Measurements from ENCODE around the gene LAYN. TPM values are rescaled to one million over a fixed set of nuclear protein-coding genes. Genes with fewer than 3 reads are reported as not detected.

The LAYN gene
- total RNA-seq, 1 experiment from 2014 or later = 0.47 TPM

GRCh38 chr11:111541254-111542061, 938 bp downstream of the LAYN start:
- Mint-ChIP-seq H3K27ac (ENCODE audit: unreplicated experiment) (peak overlapping the region; percentile 66), H3K4me1 (ENCODE audit: low read depth, unreplicated experiment) (peaks cover 7% of the 10 kb centered on the region), H3K4me3 (ENCODE audit: low read depth, unreplicated experiment) (peak overlapping the region; percentile 75), H3K9me3 (ENCODE audit: low read depth, unreplicated experiment) (no peaks in the 10 kb centered on the region), H3K36me3 (ENCODE audit: insufficient read depth, unreplicated experiment) (peaks cover 6% of the 10 kb centered on the region), H3K27me3 (ENCODE audit: unreplicated experiment) (no peaks in the 10 kb centered on the region)
- intact Hi-C loops (cut with micrococcal nuclease; ENCODE audit: unreplicated experiment) = no loop called here
- TF ChIP-seq, protein P1, sequence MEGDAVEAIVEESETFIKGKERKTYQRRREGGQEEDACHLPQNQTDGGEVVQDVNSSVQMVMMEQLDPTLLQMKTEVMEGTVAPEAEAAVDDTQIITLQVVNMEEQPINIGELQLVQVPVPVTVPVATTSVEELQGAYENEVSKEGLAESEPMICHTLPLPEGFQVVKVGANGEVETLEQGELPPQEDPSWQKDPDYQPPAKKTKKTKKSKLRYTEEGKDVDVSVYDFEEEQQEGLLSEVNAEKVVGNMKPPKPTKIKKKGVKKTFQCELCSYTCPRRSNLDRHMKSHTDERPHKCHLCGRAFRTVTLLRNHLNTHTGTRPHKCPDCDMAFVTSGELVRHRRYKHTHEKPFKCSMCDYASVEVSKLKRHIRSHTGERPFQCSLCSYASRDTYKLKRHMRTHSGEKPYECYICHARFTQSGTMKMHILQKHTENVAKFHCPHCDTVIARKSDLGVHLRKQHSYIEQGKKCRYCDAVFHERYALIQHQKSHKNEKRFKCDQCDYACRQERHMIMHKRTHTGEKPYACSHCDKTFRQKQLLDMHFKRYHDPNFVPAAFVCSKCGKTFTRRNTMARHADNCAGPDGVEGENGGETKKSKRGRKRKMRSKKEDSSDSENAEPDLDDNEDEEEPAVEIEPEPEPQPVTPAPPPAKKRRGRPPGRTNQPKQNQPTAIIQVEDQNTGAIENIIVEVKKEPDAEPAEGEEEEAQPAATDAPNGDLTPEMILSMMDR (IDR thresholded peaks at IDR 0.05; ENCODE audit: unreplicated experiment) = no peak
- CTCF ChIA-PET = interaction anchor here (0.5 to 0.6 kb wide), 2 partner anchors 65 to 66 kb away, joined by 3 read pairs; no protein-coding TSS in a partner anchor
- DNase-seq = peak; percentile 17
- BruUV-seq (replicated peaks) = no TSS peak

DNA sequence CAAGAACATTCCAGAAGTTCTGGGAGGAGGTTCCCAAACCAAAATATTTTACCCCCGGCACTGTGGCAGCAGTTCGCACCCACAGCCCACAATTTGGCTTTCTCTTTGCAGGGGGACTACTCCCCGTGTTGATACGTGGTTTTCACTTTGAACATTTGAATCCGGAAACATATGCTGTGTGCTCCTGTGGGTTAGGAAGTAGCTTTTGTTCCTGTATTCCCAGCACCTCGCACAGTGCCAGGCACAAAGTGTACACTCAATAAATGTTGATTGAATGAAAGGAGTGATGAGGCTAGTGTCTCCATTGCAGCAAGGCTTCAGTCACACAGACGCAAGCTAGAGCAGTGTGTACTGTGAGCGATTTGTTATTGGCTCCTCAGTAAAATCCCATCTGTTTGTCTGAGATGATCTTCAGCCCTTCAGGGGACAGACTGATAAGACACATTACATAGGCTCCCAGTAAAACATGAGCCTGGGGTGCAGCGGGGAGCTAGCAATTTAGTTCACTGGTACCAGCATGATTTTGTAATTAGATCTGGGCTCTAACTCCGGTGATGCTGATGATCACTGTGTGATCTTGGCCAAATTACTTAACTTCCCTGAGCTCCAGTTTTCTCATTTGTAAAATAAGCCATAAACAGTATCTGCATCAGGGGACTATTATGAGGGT, 2.2 kb downstream of the LAYN start:
- TF ChIP-seq, protein P1 (IDR thresholded peaks at IDR 0.05; ENCODE audit: unreplicated experiment) = no peak
- Mint-ChIP-seq H3K9me3 (ENCODE audit: low read depth, unreplicated experiment) (no peaks in the 10 kb centered on the region), H3K36me3 (ENCODE audit: insufficient read depth, unreplicated experiment) (peaks cover 6% of the 10 kb centered on the region), H3K4me3 (ENCODE audit: low read depth, unreplicated experiment) (no peak overlapping the region), H3K27ac (ENCODE audit: unreplicated experiment) (no peak overlapping the region), H3K4me1 (ENCODE audit: low read depth, unreplicated experiment) (peaks cover 7% of the 10 kb centered on the region), H3K27me3 (ENCODE audit: unreplicated experiment) (no peaks in the 10 kb centered on the region)
- intact Hi-C loops (cut with micrococcal nuclease; ENCODE audit: unreplicated experiment) = no loop called here
- CTCF ChIA-PET = no interaction called here
- DNase-seq = no peak
- BruUV-seq (replicated peaks) = no TSS peak

DNA sequence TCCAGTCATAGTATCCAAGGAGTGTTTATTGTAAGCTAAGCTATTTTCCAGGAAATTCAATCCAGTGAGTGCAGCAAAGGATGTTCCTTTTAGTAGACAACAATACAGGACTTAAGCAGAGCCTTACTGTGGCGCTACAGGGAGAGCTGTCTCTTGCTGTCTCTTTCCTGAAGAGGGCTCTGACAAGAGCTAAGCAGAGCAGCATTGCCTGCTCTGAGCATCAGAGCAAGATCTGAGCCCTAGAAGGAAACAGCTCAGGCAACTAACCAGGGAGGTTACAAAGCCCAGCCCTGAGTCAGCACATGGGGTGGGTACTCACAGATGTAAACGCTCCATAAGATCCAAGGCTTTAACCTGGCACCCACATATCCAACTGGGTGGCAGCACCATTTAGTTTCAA, 8.0 kb downstream of the LAYN start:
- no peak overlapping the region for H3K27ac Mint-ChIP-seq (ENCODE audit: unreplicated experiment)
- intact Hi-C loops (cut with micrococcal nuclease; ENCODE audit: unreplicated experiment) = no loop called here
- CTCF ChIA-PET = no interaction called here
- H3K9me3 Mint-ChIP-seq (ENCODE audit: low read depth, unreplicated experiment) = no peaks in the 10 kb centered on the region
- no peak for DNase-seq
- no peaks in the 10 kb centered on the region for H3K36me3 Mint-ChIP-seq (ENCODE audit: insufficient read depth, unreplicated experiment)
- TF ChIP-seq, protein P1 (IDR thresholded peaks at IDR 0.05; ENCODE audit: unreplicated experiment) = no peak
- H3K4me3 Mint-ChIP-seq (ENCODE audit: low read depth, unreplicated experiment) = no peak overlapping the region
- BruUV-seq (replicated peaks) = no TSS peak
- H3K27me3 Mint-ChIP-seq (ENCODE audit: unreplicated experiment) = no peaks in the 10 kb centered on the region
- H3K4me1 Mint-ChIP-seq (ENCODE audit: low read depth, unreplicated experiment) = no peaks in the 10 kb centered on the region

DNA sequence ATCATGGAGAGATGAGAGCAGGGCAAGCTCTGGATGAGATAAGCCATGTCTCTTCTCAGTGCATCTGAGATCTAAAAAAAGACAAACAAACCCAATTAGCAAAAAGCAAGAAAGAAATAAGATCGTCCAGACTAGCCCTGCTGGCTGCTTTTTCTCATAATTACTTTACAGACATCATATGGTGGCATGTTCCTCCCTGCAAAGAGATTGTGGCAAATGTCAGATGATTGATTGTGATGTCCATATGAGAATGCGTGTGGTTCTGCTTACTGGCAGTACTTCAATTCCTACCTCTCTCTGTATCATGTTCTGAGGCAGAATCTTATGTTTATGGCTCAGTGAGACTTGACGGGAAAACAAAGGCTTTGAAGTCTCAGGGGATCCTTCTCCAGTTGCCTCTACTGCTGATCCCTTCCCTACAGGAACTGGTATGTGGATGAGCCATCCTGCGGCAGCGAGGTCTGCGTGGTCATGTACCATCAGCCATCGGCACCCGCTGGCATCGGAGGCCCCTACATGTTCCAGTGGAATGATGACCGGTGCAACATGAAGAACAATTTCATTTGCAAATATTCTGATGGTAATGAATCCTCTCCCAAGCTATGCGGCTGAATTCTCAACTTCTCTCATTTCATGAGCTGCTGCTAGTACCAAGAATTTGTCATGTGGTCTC, 8.8 kb downstream of the LAYN start:
- H3K4me1 Mint-ChIP-seq (ENCODE audit: low read depth, unreplicated experiment) = no peaks in the 10 kb centered on the region
- H3K27ac Mint-ChIP-seq (ENCODE audit: unreplicated experiment) = no peak overlapping the region
- TF ChIP-seq, protein P1 (IDR thresholded peaks at IDR 0.05; ENCODE audit: unreplicated experiment) = no peak
- no TSS peak for BruUV-seq (replicated peaks)
- no peaks in the 10 kb centered on the region for H3K9me3 Mint-ChIP-seq (ENCODE audit: low read depth, unreplicated experiment)
- DNase-seq = no peak
- H3K27me3 Mint-ChIP-seq (ENCODE audit: unreplicated experiment) = no peaks in the 10 kb centered on the region
- no peak overlapping the region for H3K4me3 Mint-ChIP-seq (ENCODE audit: low read depth, unreplicated experiment)
- intact Hi-C loops (cut with micrococcal nuclease; ENCODE audit: unreplicated experiment) = no loop called here
- no peaks in the 10 kb centered on the region for H3K36me3 Mint-ChIP-seq (ENCODE audit: insufficient read depth, unreplicated experiment)
- CTCF ChIA-PET = no interaction called here
